ENCODE measurements around the gene MSANTD7.
"Not testable (repeated sequence)": the region's sequence is repeated elsewhere in the genome, so short reads cannot be mapped to it uniquely, and the experiment has no call there.

Gene MSANTD7

GRCh38 chr10:14837003-14837756 is 926 bp upstream of the MSANTD7 start:
- in situ Hi-C loops (cut with MboI; ENCODE audit: low sequenced_read_pairs): no loop called here

- in situ Hi-C loops (cut with MboI; ENCODE audit: low sequenced_read_pairs): no loop called here
These were observed 637 bp downstream of the MSANTD7 start for GRCh38 chr10:14838582-14839304.

DNA sequence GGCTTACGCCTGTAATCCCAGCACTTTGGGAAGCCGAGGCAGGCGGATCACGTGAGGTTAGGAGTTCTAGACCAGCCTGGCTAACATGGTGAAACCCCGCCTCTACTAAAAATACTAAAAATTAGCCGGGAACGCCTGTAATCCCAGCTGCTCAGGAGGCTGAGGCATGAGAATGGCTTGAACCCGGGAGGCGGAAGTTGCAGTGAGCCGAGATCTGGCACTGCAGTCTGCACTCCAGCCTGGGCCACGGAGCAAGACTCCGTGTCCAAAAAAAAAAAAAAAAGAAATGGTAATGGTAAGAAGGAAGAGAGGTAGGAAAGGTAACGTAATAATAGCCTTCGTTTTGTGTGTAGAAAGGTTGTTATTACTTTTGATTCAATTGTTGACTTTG is 1.2 kb downstream of the MSANTD7 start:
- in situ Hi-C loops (cut with MboI; ENCODE audit: low sequenced_read_pairs): no loop called here

DNA sequence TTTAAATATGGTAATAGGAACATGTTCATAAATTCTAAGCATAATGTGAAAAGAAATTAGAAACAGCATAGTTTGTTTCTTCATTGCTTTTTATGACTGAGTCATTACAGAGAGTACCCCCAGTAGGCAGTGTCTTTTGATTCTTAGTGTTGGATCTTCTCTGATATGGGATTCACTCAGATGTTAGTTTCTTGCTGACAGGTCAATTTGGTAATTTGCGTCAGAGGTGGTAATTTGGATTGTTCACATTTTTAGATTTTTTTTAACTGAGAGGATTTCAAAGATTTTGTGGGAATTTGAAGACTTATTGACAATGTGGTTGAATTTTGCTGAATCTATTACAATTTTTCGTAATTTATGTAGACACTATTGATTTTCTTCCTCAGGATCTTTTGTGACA is 2.1 kb downstream of the MSANTD7 start:
- in situ Hi-C loops (cut with MboI; ENCODE audit: low sequenced_read_pairs): no loop called here

DNA sequence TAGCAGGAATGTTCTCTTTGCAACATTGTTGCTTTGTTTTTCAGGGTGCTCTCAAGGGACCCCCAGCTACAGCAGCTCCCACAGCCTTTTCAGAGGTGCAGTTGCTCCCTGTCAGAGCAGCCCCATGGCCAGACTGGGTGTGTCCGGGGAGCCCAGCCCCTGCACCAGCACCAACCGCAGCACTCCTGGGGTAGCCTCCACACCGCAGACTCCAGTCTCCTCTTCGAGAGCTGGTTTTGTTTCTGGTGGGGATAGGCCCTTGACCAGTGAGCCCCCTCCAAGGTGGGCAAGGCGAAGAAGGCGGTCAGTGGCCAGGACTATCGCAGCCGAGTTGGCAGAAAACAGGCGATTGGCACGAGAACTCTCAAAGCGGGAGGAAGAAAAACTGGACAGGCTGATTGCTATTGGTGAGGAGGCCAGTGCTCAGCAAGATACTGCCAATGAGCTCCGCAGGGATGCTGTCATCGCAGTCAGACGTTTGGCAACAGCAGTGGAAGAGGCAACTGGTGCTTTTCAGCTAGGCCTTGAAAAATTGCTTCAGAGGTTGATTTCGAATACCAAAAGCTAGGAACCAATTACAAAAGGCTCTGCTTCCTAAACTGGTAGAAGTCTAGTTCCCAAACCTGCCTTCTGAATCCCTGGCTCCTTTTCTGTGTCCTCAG is 5.4 kb downstream of the MSANTD7 start:
- in situ Hi-C loops (cut with MboI; ENCODE audit: low sequenced_read_pairs): no loop called here

GRCh38 chr10:14844948-14845347 is 6.8 kb downstream of the MSANTD7 start:
- in situ Hi-C loops (cut with MboI; ENCODE audit: low sequenced_read_pairs): no loop called here

GRCh38 chr10:14852236-14852635 is 14.1 kb downstream of the MSANTD7 start:
- in situ Hi-C loops (cut with MboI; ENCODE audit: low sequenced_read_pairs): no loop called here

GRCh38 chr10:14855453-14855852 is 17.3 kb downstream of the MSANTD7 start:
- in situ Hi-C loops (cut with MboI; ENCODE audit: low sequenced_read_pairs): no loop called here

- in situ Hi-C loops (cut with MboI; ENCODE audit: low sequenced_read_pairs): no loop called here
These were observed 20.3 kb downstream of the MSANTD7 start for GRCh38 chr10:14858338-14858960.

DNA sequence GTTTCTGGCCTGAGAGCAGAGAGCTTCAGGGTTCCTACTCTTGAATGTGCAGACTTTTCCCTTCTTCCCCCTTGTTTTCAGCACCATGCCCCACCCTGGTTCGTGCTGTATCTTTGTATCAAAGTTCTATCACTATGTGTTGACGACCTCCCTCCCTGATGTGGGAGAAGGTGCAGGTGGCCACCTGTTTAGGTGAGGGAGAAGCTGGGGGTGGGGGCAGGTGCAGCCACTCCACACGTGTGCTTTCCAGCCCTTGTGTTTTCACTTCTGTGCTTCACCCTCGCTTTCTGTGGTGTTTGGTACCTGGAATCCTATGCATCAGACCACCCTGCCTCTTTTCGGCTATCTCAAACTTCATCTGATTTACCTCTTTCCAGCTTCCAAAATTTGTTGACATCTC is 20.9 kb downstream of the MSANTD7 start:
- in situ Hi-C loops (cut with MboI; ENCODE audit: low sequenced_read_pairs): no loop called here

DNA sequence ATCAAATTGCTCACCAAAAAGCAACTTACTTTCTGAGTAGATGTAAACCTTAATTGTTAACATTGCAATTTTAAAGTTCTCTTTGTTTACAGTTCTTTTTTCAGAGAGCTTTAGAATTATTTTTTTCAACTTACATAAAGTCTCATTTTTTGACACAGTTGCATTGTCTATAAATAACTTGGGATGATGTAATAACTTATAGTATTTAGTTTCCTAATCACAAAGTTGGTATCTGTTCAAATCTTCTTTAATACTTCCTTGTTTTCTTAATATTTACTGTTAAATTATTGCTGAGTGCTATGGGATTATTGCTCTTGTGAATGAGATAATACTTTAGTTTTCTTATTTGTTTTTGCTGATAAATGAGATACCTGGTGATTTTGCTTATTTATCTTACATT is 21.7 kb downstream of the MSANTD7 start:
- in situ Hi-C loops (cut with MboI; ENCODE audit: low sequenced_read_pairs): no loop called here

GRCh38 chr10:14860791-14861190 is 22.7 kb downstream of the MSANTD7 start:
- in situ Hi-C loops (cut with MboI; ENCODE audit: low sequenced_read_pairs): no loop called here

DNA sequence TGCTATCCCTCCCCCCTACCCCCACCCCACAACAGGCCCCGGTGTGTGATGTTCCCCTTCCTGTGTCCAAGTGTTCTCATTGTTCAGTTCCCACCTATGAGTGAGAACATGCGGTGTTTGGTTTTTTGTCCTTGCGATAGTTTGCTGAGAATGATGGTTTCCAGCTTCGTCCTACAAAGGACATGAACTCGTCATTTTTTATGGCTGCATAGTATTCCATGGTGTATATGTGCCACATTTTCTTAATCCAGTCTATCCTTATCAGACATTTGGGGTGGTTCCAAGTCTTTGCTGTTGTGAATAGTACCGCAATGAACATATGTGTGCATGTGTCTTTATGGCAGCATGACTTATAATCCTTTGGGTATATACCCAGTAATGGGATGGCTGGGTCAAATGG is 26.4 kb downstream of the MSANTD7 start:
- in situ Hi-C loops (cut with MboI; ENCODE audit: low sequenced_read_pairs): not testable (repeated sequence)

DNA sequence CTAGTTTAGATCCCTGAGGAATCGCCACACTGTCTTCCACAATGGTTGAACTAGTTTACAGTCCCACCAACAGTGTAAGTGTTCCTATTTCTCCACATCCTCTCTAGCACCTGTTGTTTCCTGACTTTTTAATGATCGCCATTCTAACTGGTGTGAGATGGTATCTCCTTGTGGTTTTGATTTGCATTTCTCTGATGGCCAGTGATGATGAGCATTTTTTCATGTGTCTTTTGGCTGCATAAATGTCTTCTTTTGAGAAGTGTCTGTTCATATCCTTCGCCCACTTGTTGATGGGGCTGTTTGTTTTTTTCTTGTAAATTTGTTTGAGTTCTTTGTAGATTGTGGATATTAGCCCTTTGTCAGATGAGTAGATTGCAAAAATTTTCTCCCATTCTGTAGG is 26.8 kb downstream of the MSANTD7 start:
- in situ Hi-C loops (cut with MboI; ENCODE audit: low sequenced_read_pairs): not testable (repeated sequence)

GRCh38 chr10:14873090-14873760 is 35.1 kb downstream of the MSANTD7 start:
- in situ Hi-C loops (cut with MboI; ENCODE audit: low sequenced_read_pairs): no loop called here

DNA sequence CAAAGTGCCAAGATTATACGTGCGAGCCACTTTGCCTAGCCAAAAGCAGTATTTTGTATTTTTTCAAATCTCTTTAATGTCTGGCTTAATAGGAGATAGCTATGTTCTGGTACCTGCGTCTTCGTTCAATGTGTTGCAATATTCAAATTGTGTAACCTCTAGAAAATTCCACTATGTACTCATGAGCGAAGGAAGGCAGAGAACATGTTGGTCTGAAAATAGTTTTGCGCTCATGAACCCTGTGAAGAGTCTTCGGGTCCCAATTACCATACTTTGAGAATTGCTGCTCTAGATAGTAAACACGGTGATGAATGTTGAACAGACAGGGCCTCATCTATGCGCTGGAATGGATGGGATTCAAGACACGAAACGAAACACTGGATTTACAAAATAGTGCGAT is 37.8 kb downstream of the MSANTD7 start:
- in situ Hi-C loops (cut with MboI; ENCODE audit: low sequenced_read_pairs): no loop called here

- in situ Hi-C loops (cut with MboI; ENCODE audit: low sequenced_read_pairs): no loop called here
These were observed 38.7 kb downstream of the MSANTD7 start for GRCh38 chr10:14876764-14877163.

- in situ Hi-C loops (cut with MboI; ENCODE audit: low sequenced_read_pairs): no loop called here
These were observed 40.4 kb downstream of the MSANTD7 start, which contains the start of gene SUV39H2 for GRCh38 chr10:14878266-14879123. Gene SUV39H2 (plus strand): TSS chr10:14878866. CDS start chr10:14878889, 23 bp downstream.

- in situ Hi-C loops (cut with MboI; ENCODE audit: low sequenced_read_pairs): no loop called here
These were observed 41.2 kb downstream of the MSANTD7 start for GRCh38 chr10:14879124-14879927.
